Measurements from ENCODE around the gene PEX7. TPM values are rescaled to one million over a fixed set of nuclear protein-coding genes. Genes with fewer than 3 reads are reported as not detected.
"Not testable (repeated sequence)": the region's sequence is repeated elsewhere in the genome, so short reads cannot be mapped to it uniquely, and the experiment has no call there.

Gene PEX7
- polyA plus RNA-seq, 1 experiment = 5.6 TPM

DNA sequence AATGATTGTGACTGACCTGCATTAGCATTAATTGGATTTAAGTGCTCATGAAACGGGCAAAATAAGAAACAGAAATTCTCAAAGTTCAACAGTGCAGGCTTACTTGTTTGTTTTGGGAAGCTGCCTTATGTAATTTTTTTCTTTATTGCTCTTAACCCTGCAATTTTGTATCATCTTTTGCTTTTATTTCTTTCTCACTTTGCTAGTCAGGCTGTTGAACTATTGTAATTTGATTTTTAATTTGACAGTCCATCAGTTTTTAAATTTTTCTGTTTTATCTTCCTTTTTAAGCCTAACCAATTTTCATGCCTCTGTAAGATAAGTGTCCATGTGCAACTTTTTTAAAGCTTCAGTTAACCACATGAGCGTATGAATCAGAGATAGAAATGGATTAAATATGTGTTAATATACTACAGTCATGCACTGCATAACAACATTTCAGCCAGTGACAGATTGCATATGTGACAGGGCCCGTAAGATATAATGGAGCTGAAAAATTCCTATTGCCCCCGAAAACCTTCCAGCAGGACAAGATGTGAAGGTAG, 44.6 kb downstream of the PEX7 start:
- CTCF ChIA-PET = interaction anchor here (0.5 to 0.7 kb wide), 2 partner anchors 8 to 23 kb away, joined by 3 read pairs; no protein-coding TSS in a partner anchor
- DNase-seq (ENCODE audit: low read depth) = peak; percentile 3
- Histone ChIP-seq H3K4me3 (ENCODE audit: low read depth, low read length) (no peak overlapping the region), H3K27me3 (ENCODE audit: control insufficient read depth, insufficient read depth, low read length) (no peaks in the 10 kb centered on the region), H3K36me3 (ENCODE audit: control insufficient read depth, insufficient read depth, low read length) (no peaks in the 10 kb centered on the region)
- POLR2A ChIA-PET = no interaction called here
- TF ChIP-seq, protein P1, sequence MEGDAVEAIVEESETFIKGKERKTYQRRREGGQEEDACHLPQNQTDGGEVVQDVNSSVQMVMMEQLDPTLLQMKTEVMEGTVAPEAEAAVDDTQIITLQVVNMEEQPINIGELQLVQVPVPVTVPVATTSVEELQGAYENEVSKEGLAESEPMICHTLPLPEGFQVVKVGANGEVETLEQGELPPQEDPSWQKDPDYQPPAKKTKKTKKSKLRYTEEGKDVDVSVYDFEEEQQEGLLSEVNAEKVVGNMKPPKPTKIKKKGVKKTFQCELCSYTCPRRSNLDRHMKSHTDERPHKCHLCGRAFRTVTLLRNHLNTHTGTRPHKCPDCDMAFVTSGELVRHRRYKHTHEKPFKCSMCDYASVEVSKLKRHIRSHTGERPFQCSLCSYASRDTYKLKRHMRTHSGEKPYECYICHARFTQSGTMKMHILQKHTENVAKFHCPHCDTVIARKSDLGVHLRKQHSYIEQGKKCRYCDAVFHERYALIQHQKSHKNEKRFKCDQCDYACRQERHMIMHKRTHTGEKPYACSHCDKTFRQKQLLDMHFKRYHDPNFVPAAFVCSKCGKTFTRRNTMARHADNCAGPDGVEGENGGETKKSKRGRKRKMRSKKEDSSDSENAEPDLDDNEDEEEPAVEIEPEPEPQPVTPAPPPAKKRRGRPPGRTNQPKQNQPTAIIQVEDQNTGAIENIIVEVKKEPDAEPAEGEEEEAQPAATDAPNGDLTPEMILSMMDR (IDR thresholded peaks at IDR 0.05; ENCODE audit: insufficient read depth, low read depth, low read length) = no peak

DNA sequence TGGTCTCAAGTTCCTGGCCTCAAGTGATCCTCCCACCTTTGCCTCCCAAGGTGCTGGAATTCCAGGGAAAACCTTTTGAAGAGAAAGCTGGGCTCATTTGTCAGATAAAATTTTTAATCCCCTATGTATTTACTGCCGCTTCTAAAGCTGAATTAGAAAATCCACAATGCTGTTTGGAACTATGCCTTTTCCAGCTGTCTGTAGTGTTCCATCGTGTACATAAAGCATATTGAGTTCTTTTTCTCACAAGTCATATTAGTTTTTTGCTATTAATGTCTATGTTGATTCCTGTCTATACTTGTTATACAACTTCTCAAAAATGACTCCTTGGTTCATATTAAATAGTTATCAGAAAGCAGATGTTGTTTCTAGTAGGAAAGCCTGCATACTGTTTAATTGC, 47.1 kb downstream of the PEX7 start:
- Histone ChIP-seq H3K27me3 (ENCODE audit: control insufficient read depth, insufficient read depth, low read length) (no peaks in the 10 kb centered on the region), H3K4me3 (ENCODE audit: low read depth, low read length) (no peak overlapping the region), H3K36me3 (ENCODE audit: control insufficient read depth, insufficient read depth, low read length) (no peaks in the 10 kb centered on the region)
- TF ChIP-seq, protein P1 (IDR thresholded peaks at IDR 0.05; ENCODE audit: insufficient read depth, low read depth, low read length) = no peak
- ChIA-PET CTCF (interaction anchor here (1.2 kb wide), 1 partner anchor 24 kb away, joined by 3 read pairs; no protein-coding TSS in a partner anchor), POLR2A (no interaction called here)
- DNase-seq (ENCODE audit: low read depth) = no peak

GRCh38 chr6:136873748-136874147, 51.4 kb downstream of the PEX7 start:
- H3K36me3 ChIP-seq (ENCODE audit: control insufficient read depth, insufficient read depth, low read length) = no peaks in the 10 kb centered on the region
- no peak overlapping the region for H3K4me3 ChIP-seq (ENCODE audit: low read depth, low read length)
- ChIA-PET CTCF (interaction anchor here (1.0 kb wide), 1 partner anchor 13 kb away, joined by 3 read pairs; no protein-coding TSS in a partner anchor), POLR2A (no interaction called here)
- TF ChIP-seq, protein P1 (IDR thresholded peaks at IDR 0.05; ENCODE audit: insufficient read depth, low read depth, low read length) = no peak
- no peak for DNase-seq (ENCODE audit: low read depth)
- H3K27me3 ChIP-seq (ENCODE audit: control insufficient read depth, insufficient read depth, low read length) = no peaks in the 10 kb centered on the region

- CTCF ChIA-PET; H3K27me3 ChIP-seq (ENCODE audit: control insufficient read depth, insufficient read depth, low read length); H3K36me3 ChIP-seq (ENCODE audit: control insufficient read depth, insufficient read depth, low read length); DNase-seq (ENCODE audit: low read depth); POLR2A ChIA-PET; H3K4me3 ChIP-seq (ENCODE audit: low read depth, low read length): not testable (repeated sequence)
Measured at GRCh38 chr6:136876469-136876868, 54.1 kb downstream of the PEX7 start.

DNA sequence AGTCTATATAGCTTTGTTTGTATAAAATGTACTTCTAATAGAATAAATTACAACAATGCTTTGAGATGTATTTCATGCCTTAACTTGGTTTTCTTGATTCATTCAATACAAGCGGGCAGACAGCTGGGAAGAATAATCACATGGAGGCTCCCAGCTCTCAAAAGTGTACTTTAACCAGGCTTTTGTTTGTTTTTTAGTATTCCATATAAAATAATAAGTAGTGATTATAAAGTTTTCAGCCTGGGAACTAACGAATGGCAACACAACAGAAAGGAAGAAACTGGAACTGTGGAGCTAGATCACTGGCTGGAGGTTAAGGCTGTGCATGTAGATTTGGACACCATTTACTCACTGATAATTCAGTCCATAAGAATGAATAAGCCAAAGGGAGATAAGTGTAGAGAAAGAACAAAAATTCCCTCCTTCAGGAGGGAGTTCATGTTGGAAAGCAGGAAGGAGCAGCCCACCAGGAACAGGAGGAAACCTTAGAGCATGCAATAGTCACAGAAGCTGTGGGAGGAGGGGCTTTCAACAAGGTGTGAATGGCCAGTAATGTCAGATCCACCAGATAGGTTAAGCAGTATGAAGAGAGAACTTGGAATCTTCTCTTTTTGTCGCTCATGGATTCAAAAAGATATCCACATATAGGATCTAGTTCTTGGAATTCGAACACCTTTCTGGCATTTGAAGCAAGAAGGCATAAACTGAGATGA, 58.5 kb downstream of the PEX7 start:
- TF ChIP-seq, protein P1 (IDR thresholded peaks at IDR 0.05; ENCODE audit: insufficient read depth, low read depth, low read length) = no peak
- DNase-seq (ENCODE audit: low read depth) = no peak
- ChIA-PET POLR2A (no interaction called here), CTCF (interaction anchor here (1.1 kb wide), 1 partner anchor 16 kb away, joined by 3 read pairs; no protein-coding TSS in a partner anchor)
- Histone ChIP-seq H3K4me3 (ENCODE audit: low read depth, low read length) (no peak overlapping the region), H3K36me3 (ENCODE audit: control insufficient read depth, insufficient read depth, low read length) (no peaks in the 10 kb centered on the region), H3K27me3 (ENCODE audit: control insufficient read depth, insufficient read depth, low read length) (no peaks in the 10 kb centered on the region)
